PFSK-1 (cell line): ENCODE results near the gene MCHR1.

Experiments used
- POLR2AphosphoS5 ChIP-seq: IDR thresholded peaks from 2 replicates; pipeline ENCODE4 v1.6.1; 2012; ENCODE audit warnings: low read depth, mild to moderate bottlenecking, control low read depth, low read length, moderate library complexity
- SIN3A ChIP-seq: IDR thresholded peaks from 2 replicates; pipeline ENCODE4 v1.6.1; 2012; ENCODE audit warnings: mild to moderate bottlenecking, low read length, moderate library complexity, borderline replicate concordance; ENCODE audit not compliant: insufficient read depth
- TAF1 ChIP-seq: IDR thresholded peaks from 2 replicates; pipeline ENCODE4 v1.6.1; 2012; ENCODE audit warnings: low read length, control low read depth, borderline replicate concordance; ENCODE audit not compliant: insufficient read depth
- TF ChIP-seq, protein P1 (sequence below), 2 experiments: IDR thresholded peaks; 2 replicates each; pipeline versions ENCODE4 v1.6.1 to v1.8.0; 2011 to 2012; ENCODE audit warnings: low read depth in 2 of 2, low read length in 2 of 2, control low read depth in 1 of 2, inconsistent platforms in 1 of 2, mild to moderate bottlenecking in 1 of 2, moderate library complexity in 1 of 2; ENCODE audit not compliant: insufficient read depth in 1 of 2

DNA sequence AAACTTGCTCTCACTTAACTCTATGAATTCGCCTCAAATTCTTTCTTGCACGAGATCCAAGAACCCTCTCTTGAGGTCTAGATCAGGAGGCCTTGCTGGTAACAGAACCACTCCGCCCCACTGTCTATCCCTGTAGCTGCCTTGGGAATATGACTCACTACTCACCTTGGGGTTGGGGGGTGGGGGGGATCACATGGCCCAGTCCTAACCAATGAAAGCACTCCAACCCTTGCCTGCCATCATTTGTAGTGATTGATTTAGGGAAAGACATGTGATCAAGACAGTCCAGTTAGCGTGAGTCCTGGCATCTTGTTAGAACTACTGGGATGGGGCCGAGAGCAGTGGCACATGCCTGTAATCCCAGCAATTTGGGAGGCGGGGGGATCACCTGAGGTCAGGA lies 38.0 kb upstream of the MCHR1 start:
- TF ChIP-seq POLR2AphosphoS5 (no peak), TAF1 (no peak), SIN3A (no peak)
- TF ChIP-seq, protein P1, sequence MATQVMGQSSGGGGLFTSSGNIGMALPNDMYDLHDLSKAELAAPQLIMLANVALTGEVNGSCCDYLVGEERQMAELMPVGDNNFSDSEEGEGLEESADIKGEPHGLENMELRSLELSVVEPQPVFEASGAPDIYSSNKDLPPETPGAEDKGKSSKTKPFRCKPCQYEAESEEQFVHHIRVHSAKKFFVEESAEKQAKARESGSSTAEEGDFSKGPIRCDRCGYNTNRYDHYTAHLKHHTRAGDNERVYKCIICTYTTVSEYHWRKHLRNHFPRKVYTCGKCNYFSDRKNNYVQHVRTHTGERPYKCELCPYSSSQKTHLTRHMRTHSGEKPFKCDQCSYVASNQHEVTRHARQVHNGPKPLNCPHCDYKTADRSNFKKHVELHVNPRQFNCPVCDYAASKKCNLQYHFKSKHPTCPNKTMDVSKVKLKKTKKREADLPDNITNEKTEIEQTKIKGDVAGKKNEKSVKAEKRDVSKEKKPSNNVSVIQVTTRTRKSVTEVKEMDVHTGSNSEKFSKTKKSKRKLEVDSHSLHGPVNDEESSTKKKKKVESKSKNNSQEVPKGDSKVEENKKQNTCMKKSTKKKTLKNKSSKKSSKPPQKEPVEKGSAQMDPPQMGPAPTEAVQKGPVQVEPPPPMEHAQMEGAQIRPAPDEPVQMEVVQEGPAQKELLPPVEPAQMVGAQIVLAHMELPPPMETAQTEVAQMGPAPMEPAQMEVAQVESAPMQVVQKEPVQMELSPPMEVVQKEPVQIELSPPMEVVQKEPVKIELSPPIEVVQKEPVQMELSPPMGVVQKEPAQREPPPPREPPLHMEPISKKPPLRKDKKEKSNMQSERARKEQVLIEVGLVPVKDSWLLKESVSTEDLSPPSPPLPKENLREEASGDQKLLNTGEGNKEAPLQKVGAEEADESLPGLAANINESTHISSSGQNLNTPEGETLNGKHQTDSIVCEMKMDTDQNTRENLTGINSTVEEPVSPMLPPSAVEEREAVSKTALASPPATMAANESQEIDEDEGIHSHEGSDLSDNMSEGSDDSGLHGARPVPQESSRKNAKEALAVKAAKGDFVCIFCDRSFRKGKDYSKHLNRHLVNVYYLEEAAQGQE (IDR thresholded peaks at IDR 0.05; ENCODE audit: insufficient read depth in 1 of 2, low read depth in 2 of 2, low read length in 2 of 2), result no peak
